A673 (cell line): Measurements from ENCODE around the gene PID1.

ENCODE experiments used
- CTCF ChIP-seq: fragments of 300-800, 200-600 bp; sonication (generic); conservative IDR thresholded peaks from 2 replicates; pipeline ENCODE4 v1.5.1; 2017; ENCODE audit warnings: low read depth, mild to moderate bottlenecking, antibody characterized with exemption, low read length, moderate library complexity, mixed read lengths
- EZH2 ChIP-seq: fragments of 200-600 bp; sonication (generic); IDR thresholded peaks from 2 replicates; pipeline ENCODE4 v1.6.1; 2017; ENCODE audit warnings: borderline replicate concordance, low read depth, mild to moderate bottlenecking, mixed read lengths, antibody characterized with exemption, low read length; ENCODE audit not compliant: poor library complexity, severe bottlenecking

- TF ChIP-seq CTCF (no peak), EZH2 (no peak)
Measured at GRCh38 chr2:229191413-229191812, 79.7 kb downstream of the PID1 start.
